Endothelial cell (in vitro differentiated cells): ENCODE results near the gene FAM135A. TPM values are rescaled to one million over a fixed set of nuclear protein-coding genes. Genes with fewer than 3 reads are reported as not detected.
"Not testable (repeated sequence)": the region's sequence is repeated elsewhere in the genome, so short reads cannot be mapped to it uniquely, and the experiment has no call there.

Experiments used
- DNase-seq: peaks from one replicate; pipeline ENCODE4 v3.0.0; 2021; ENCODE audit warnings: low spot score
- H3K27ac Mint-ChIP-seq: one replicate; pipeline ENCODE4 v1.8.0; 2021; ENCODE audit warnings: mixed read lengths, inconsistent platforms; ENCODE audit not compliant: unreplicated experiment
- H3K27me3 Mint-ChIP-seq: one replicate; pipeline ENCODE4 v1.8.0; 2021; ENCODE audit warnings: mild to moderate bottlenecking, moderate library complexity, mixed read lengths, inconsistent platforms; ENCODE audit not compliant: unreplicated experiment
- H3K36me3 Mint-ChIP-seq: one replicate; pipeline ENCODE4 v1.8.0; 2021; ENCODE audit warnings: mild to moderate bottlenecking, low read depth, mixed read lengths, inconsistent platforms; ENCODE audit not compliant: unreplicated experiment
- H3K4me1 Mint-ChIP-seq: one replicate; pipeline ENCODE4 v1.8.0; 2021; ENCODE audit warnings: mild to moderate bottlenecking, mixed read lengths, inconsistent platforms; ENCODE audit not compliant: unreplicated experiment
- H3K4me3 Mint-ChIP-seq: one replicate; pipeline ENCODE4 v1.8.0; 2021; ENCODE audit warnings: mild to moderate bottlenecking, mixed read lengths, inconsistent platforms; ENCODE audit not compliant: unreplicated experiment
- H3K9me3 Mint-ChIP-seq: one replicate; pipeline ENCODE4 v1.8.0; 2021; ENCODE audit warnings: mixed read lengths, inconsistent platforms; ENCODE audit not compliant: unreplicated experiment
- total RNA-seq: library from RNA; stranded (reverse); fragmentation: NEBNext Ultra II Directional; extraction: Animal tissue kit (Norgen Biotek cat#: 25700); gene quantifications from one replicate; pipeline ENCODE4 v1.2.1, GENCODE V29; 2021; ENCODE audit not compliant: unreplicated experiment
- TF ChIP-seq, protein P1 (sequence below): fragments of 200-600 bp; sonication (generic); IDR thresholded peaks from one replicate; pipeline ENCODE4 v1.5.0; 2021; ENCODE audit warnings: antibody characterized with exemption; ENCODE audit not compliant: unreplicated experiment

The FAM135A gene
- total RNA-seq, 1 donor from 2014 or later: 31.2 TPM

DNA sequence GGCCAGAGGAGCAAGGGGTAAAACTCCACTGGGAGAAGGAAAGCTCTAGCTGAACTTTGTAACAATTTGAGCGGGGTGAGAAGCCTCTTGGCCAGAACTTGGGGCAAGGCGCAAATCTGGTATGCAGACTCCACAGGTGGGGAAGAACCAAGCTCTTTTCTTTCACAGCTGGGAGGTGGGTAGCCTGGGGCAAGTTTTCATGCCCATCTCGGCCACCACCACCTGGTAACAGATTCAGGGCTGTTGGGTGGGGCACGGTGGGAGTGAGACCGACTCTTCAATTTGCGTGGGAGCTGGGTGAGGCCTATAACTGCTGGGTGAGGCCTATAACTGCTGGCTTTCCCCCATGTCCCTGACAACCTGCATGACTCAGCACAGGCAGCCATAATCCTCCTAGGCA is 190.9 kb downstream of the FAM135A start:
- Mint-ChIP-seq H3K36me3 (peaks cover 8% of the 10 kb centered on the region), H3K27me3 (no peaks in the 10 kb centered on the region), H3K4me1 (no peaks in the 10 kb centered on the region), H3K27ac (no peak overlapping the region), H3K4me3 (no peak overlapping the region), H3K9me3 (no peaks in the 10 kb centered on the region)
- TF ChIP-seq, protein P1, sequence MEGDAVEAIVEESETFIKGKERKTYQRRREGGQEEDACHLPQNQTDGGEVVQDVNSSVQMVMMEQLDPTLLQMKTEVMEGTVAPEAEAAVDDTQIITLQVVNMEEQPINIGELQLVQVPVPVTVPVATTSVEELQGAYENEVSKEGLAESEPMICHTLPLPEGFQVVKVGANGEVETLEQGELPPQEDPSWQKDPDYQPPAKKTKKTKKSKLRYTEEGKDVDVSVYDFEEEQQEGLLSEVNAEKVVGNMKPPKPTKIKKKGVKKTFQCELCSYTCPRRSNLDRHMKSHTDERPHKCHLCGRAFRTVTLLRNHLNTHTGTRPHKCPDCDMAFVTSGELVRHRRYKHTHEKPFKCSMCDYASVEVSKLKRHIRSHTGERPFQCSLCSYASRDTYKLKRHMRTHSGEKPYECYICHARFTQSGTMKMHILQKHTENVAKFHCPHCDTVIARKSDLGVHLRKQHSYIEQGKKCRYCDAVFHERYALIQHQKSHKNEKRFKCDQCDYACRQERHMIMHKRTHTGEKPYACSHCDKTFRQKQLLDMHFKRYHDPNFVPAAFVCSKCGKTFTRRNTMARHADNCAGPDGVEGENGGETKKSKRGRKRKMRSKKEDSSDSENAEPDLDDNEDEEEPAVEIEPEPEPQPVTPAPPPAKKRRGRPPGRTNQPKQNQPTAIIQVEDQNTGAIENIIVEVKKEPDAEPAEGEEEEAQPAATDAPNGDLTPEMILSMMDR: no peak
- no peak for DNase-seq

DNA sequence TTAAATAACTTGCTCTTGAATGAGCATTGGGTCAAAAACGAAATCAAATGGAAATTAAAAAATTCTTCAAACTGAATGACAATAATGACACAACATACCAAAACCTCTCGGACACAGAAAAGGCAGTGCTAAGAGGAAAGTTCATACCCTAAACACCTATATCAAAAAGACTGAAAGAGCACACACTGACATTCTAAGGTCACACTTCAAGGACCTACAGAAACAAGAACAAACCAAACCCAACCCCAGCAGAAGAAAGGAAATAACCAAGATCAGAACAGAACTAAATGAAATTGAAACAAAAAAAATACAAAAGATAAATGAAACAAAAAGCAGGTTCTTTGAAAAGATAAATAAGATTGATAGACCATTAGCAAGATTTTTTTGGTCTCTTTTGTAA is 194.1 kb downstream of the FAM135A start:
- H3K27me3 Mint-ChIP-seq, H3K9me3 Mint-ChIP-seq, H3K36me3 Mint-ChIP-seq, H3K27ac Mint-ChIP-seq, DNase-seq, H3K4me1 Mint-ChIP-seq, H3K4me3 Mint-ChIP-seq: not testable (repeated sequence)

DNA sequence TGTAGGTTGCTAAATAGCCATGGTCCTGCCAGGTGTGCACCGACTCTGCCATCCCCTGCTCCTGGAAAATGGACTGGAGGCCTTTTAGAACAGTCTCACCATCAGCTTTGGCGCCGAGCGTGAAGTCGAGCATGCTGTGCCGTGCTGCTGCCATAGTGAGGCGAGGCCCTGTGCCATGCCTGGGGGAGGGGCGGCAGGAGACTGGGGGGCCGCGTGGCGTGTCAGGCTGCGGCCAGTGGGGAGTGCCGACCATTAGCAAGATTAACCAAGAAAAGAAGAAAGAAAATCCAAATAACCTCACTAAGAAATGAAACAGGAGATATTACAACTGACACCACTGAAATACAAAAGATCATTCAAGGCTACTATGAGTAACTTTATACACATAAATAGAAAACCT is 195.9 kb downstream of the FAM135A start:
- not testable (repeated sequence) for H3K4me3 Mint-ChIP-seq, H3K9me3 Mint-ChIP-seq

More for the DNA sequence above, 195.9 kb downstream of the FAM135A start:
- not testable (repeated sequence) for H3K27me3 Mint-ChIP-seq, DNase-seq, H3K27ac Mint-ChIP-seq, H3K4me1 Mint-ChIP-seq, H3K36me3 Mint-ChIP-seq

Other genes with a start within 250 kb of the FAM135A start
- 0.77 TPM for gene COL9A1, start 110.4 kb upstream of the FAM135A start, total RNA-seq
- gene SDHAF4, start 153.4 kb downstream of the FAM135A start, total RNA-seq: 10.5 TPM